ENCODE results near the gene DUSP12. TPM values are rescaled to one million over a fixed set of nuclear protein-coding genes. Genes with fewer than 3 reads are reported as not detected.

Gene DUSP12
- total and polyA plus RNA-seq, 9 of the 15 experiments (the other 6 are each of a cell fraction or from before 2014, with no cell fraction given) = 10.4 to 81.4 (median 43.6) TPM

DNA sequence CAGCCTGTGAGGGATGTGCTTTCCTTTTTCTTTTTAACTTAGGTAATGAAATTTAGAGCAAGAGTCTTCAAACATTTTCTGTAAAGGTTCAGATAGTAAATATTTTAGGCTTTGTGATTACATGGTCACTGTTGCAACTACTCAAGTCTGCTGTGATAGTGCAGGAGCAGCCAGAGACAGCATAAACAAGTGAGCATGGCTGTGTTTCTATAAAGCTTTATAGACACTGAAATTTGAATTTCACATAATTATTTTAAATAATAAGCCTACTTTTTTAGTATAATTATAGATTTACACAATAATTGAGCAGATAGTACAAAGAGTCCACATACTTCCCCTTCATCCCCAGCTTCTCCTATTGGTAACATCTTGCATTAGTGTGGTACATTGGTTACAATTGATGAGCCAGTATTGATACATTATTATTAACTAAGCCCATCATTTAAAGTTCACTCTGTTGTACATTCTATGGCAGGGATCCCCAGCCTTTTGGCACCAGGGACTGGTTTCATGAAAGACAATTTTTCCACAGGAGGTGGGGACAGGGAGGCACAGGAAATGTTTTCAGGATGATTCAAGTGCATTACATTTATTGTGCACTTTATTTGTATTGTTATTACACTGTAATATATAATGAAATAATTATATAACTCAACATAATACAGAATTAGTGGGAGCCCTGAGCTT is 19.5 kb downstream of the DUSP12 start:
- FAIRE-seq (no peak), ATAC-seq (no peak), DNase-seq (ENCODE audit: extremely low read depth in 1 of 4, low spot score in 3 of 4) (no peak)
- H3K4me3 ChIP-seq = no peak overlapping the region
- no peaks in the 10 kb centered on the region for H3K9me3 ChIP-seq (replicated peaks; ENCODE audit: control insufficient read depth, insufficient read depth, low read depth, low read length)
- POLR2A ChIA-PET = interaction anchor here (1.2 kb wide), 1 partner anchor 364 kb away, joined by 3 read pairs; no protein-coding TSS in a partner anchor
- H4K20me1 ChIP-seq (replicated peaks; ENCODE audit: control insufficient read depth, insufficient read depth, low read length) = peaks cover 8% of the 10 kb centered on the region; the same call in 1 of the 2 replicates
- CTCF ChIA-PET (ENCODE audit: low intra/inter-chr PET ratio) = no interaction called here
- no peak overlapping the region for H3K9ac ChIP-seq (ENCODE audit: insufficient read depth in 1 of 2, low read depth in 2 of 2, low read length in 2 of 2)
- H3K27me3 ChIP-seq (ENCODE audit: control insufficient read depth in 2 of 2, insufficient read depth in 2 of 2, low read length in 2 of 2) = no peaks in the 10 kb centered on the region
- H3K4me1 ChIP-seq (replicated peaks in 1 of 2; ENCODE audit: control insufficient read depth in 2 of 2, insufficient read depth in 2 of 2, low read length in 2 of 2) = peaks cover 8 to 26% of the 10 kb centered on the region in 2 experiments; a peak in 4 of 5 replicates
- BruUV-seq (replicated peaks) = no TSS peak
- no peak overlapping the region for H3K4me2 ChIP-seq (ENCODE audit: insufficient read depth, low read length)
- no peak overlapping the region for H3K27ac ChIP-seq (ENCODE audit: extremely low read depth, low read depth, low read length)
- peaks cover 83% of the 10 kb centered on the region for H3K79me2 ChIP-seq (ENCODE audit: control insufficient read depth, insufficient read depth, low read length)
- H3K9me1 ChIP-seq (ENCODE audit: control insufficient read depth, insufficient read depth, low read length) = no peaks in the 10 kb centered on the region
- no peak overlapping the region for H2AFZ ChIP-seq (ENCODE audit: low read depth, low read length)
- intact Hi-C loops (cut with micrococcal nuclease) (loop anchor here (10.0 kb wide), 1 partner anchor 266 kb away; no protein-coding TSS in a partner anchor), in situ Hi-C loops (cut with MboI) (no loop called here)
- peaks cover 11% of the 10 kb centered on the region for H3K36me3 ChIP-seq (ENCODE audit: control insufficient read depth, insufficient read depth, low read length)
- no peak for TF ChIP-seq C11orf30 (IDR thresholded peaks at IDR 0.05; ENCODE audit: low read depth)
- TF ChIP-seq, protein P1, sequence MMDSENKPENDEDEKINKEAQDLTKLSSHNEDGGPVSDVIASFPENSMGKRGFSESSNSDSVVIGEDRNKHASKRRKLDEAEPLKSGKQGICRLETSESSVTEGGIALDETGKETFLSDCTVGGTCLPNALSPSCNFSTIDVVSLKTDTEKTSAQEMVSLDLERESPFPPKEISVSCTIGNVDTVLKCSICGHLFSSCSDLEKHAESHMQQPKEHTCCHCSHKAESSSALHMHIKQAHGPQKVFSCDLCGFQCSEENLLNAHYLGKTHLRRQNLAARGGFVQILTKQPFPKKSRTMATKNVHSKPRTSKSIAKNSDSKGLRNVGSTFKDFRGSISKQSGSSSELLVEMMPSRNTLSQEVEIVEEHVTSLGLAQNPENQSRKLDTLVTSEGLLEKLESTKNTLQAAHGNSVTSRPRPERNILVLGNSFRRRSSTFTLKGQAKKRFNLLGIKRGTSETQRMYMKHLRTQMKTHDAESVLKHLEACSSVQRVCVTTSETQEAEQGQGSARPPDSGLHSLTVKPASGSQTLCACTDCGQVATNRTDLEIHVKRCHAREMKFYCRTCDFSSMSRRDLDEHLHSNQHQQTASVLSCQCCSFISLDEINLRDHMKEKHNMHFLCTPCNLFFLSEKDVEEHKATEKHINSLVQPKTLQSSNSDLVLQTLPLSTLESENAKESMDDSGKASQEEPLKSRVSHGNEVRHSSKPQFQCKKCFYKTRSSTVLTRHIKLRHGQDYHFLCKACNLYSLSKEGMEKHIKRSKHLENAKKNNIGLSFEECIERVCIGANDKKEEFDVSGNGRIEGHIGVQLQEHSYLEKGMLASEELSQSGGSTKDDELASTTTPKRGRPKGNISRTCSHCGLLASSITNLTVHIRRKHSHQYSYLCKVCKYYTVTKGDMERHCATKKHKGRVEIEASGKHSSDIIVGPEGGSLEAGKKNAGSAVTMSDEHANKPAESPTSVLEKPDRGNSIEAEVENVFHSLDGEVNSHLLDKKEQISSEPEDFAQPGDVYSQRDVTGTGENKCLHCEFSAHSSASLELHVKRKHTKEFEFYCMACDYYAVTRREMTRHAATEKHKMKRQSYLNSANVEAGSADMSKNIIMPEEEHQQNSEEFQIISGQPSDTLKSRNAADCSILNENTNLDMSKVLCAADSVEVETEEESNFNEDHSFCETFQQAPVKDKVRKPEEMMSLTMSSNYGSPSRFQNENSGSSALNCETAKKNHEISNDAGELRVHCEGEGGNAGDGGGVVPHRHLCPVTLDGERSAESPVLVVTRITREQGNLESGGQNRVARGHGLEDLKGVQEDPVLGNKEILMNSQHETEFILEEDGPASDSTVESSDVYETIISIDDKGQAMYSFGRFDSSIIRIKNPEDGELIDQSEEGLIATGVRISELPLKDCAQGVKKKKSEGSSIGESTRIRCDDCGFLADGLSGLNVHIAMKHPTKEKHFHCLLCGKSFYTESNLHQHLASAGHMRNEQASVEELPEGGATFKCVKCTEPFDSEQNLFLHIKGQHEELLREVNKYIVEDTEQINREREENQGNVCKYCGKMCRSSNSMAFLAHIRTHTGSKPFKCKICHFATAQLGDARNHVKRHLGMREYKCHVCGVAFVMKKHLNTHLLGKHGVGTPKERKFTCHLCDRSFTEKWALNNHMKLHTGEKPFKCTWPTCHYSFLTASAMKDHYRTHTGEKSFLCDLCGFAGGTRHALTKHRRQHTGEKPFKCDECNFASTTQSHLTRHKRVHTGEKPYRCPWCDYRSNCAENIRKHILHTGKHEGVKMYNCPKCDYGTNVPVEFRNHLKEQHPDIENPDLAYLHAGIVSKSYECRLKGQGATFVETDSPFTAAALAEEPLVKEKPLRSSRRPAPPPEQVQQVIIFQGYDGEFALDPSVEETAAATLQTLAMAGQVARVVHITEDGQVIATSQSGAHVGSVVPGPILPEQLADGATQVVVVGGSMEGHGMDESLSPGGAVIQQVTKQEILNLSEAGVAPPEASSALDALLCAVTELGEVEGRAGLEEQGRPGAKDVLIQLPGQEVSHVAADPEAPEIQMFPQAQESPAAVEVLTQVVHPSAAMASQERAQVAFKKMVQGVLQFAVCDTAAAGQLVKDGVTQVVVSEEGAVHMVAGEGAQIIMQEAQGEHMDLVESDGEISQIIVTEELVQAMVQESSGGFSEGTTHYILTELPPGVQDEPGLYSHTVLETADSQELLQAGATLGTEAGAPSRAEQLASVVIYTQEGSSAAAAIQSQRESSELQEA (IDR thresholded peaks at IDR 0.05; ENCODE audit: low read depth) = no peak
- TF ChIP-seq, protein P2, sequence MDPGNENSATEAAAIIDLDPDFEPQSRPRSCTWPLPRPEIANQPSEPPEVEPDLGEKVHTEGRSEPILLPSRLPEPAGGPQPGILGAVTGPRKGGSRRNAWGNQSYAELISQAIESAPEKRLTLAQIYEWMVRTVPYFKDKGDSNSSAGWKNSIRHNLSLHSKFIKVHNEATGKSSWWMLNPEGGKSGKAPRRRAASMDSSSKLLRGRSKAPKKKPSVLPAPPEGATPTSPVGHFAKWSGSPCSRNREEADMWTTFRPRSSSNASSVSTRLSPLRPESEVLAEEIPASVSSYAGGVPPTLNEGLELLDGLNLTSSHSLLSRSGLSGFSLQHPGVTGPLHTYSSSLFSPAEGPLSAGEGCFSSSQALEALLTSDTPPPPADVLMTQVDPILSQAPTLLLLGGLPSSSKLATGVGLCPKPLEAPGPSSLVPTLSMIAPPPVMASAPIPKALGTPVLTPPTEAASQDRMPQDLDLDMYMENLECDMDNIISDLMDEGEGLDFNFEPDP (CRISPR knock-in tag; IDR thresholded peaks at IDR 0.05) = no peak
- TF ChIP-seq SRSF7 (optimal IDR thresholded peaks at IDR 0.05; ENCODE audit: low read depth, low read length) = no peak
